ENCODE measurements around the gene KLHDC8A. TPM values are rescaled to one million over a fixed set of nuclear protein-coding genes. Genes with fewer than 3 reads are reported as not detected.

KLHDC8A gene
- total RNA-seq, 2 donors from 2014 or later = 0.38 to 0.53 TPM

GRCh38 chr1:205343431-205344065 is 13.2 kb downstream of the KLHDC8A start:
- TF ChIP-seq, protein P1, sequence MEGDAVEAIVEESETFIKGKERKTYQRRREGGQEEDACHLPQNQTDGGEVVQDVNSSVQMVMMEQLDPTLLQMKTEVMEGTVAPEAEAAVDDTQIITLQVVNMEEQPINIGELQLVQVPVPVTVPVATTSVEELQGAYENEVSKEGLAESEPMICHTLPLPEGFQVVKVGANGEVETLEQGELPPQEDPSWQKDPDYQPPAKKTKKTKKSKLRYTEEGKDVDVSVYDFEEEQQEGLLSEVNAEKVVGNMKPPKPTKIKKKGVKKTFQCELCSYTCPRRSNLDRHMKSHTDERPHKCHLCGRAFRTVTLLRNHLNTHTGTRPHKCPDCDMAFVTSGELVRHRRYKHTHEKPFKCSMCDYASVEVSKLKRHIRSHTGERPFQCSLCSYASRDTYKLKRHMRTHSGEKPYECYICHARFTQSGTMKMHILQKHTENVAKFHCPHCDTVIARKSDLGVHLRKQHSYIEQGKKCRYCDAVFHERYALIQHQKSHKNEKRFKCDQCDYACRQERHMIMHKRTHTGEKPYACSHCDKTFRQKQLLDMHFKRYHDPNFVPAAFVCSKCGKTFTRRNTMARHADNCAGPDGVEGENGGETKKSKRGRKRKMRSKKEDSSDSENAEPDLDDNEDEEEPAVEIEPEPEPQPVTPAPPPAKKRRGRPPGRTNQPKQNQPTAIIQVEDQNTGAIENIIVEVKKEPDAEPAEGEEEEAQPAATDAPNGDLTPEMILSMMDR (conservative IDR thresholded peaks at IDR 0.05) = peak; percentile 70
- H3K27ac Mint-ChIP-seq = no peak overlapping the region
- 6% methylated on average over 63 of the region's 63 CpGs; no CpG with 5 or more reads in 1 of the 2 experiments for WGBS, 2 experiments (ENCODE audit: insufficient coverage in 1 of 2, insufficient read length in 1 of 2)
- no peaks in the 10 kb centered on the region for H3K9me3 ChIP-seq (ENCODE audit: control insufficient read depth, low read length)
- H3K9ac ChIP-seq (ENCODE audit: extremely low read depth, low read length, poor library complexity, severe bottlenecking) = no peak overlapping the region
- peak overlapping the region; percentile 56 for H3K4me3 Mint-ChIP-seq
- DNase-seq = peak; percentile 89
- H3K27me3 Mint-ChIP-seq (ENCODE audit: insufficient read depth) = peaks cover 72% of the 10 kb centered on the region
- H3K27ac ChIP-seq (ENCODE audit: low read depth, low read length) = no peak overlapping the region
- H3K27me3 ChIP-seq (ENCODE audit: control insufficient read depth, insufficient read depth, low read length, poor library complexity, severe bottlenecking) = peaks cover 37% of the 10 kb centered on the region
- no peaks in the 10 kb centered on the region for H3K9me3 Mint-ChIP-seq
- no peaks in the 10 kb centered on the region for H3K36me3 ChIP-seq (ENCODE audit: control insufficient read depth, insufficient read depth, low read length)
- H3K4me1 ChIP-seq (ENCODE audit: control insufficient read depth, insufficient read depth, low read length) = peaks cover 5% of the 10 kb centered on the region
- H3K4me3 ChIP-seq (ENCODE audit: low read length) = peak overlapping the region; percentile 76
- no peaks in the 10 kb centered on the region for H3K36me3 Mint-ChIP-seq (ENCODE audit: low read depth)
- H3K4me1 Mint-ChIP-seq = peaks cover 15% of the 10 kb centered on the region

DNA sequence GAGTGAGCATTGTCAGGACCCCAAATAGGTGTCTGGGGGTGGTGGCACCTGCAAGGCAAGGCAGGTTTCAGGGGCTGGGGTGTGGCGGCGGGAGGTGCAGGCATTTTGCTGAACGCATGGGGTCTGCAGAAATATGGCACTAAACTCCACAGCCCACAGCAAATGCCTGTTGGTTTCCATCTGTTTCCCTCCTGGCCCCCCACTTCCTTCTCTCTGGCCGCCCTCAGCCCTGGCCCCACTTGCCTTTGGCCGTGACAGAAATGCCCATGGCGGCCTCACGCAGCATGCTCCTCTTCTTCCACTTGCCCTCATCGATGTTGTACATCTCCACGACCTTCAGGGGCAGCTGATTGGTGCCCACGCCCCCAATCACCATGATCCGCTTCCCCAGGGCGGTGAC is 13.7 kb downstream of the KLHDC8A start:
- Histone ChIP-seq H3K4me3 (ENCODE audit: low read length) (no peak overlapping the region), H3K36me3 (ENCODE audit: control insufficient read depth, insufficient read depth, low read length) (no peaks in the 10 kb centered on the region), H3K9ac (ENCODE audit: extremely low read depth, low read length, poor library complexity, severe bottlenecking) (no peak overlapping the region), H3K27me3 (ENCODE audit: control insufficient read depth, insufficient read depth, low read length, poor library complexity, severe bottlenecking) (peaks cover 37% of the 10 kb centered on the region), H3K9me3 (ENCODE audit: control insufficient read depth, low read length) (no peaks in the 10 kb centered on the region), H3K27ac (ENCODE audit: low read depth, low read length) (no peak overlapping the region), H3K4me1 (ENCODE audit: control insufficient read depth, insufficient read depth, low read length) (peaks cover 5% of the 10 kb centered on the region)
- H3K9me3 Mint-ChIP-seq = no peaks in the 10 kb centered on the region
- DNase-seq = no peak
- TF ChIP-seq, protein P1 (conservative IDR thresholded peaks at IDR 0.05) = no peak
- WGBS, 2 experiments (ENCODE audit: insufficient coverage in 1 of 2, insufficient read length in 1 of 2) = 85 to 100% methylated on average over 2 to 12 of the region's 12 CpGs
- H3K4me1 Mint-ChIP-seq = peaks cover 12% of the 10 kb centered on the region
- H3K4me3 Mint-ChIP-seq = peak overlapping the region; percentile 2
- H3K27ac Mint-ChIP-seq = no peak overlapping the region
- peaks cover 68% of the 10 kb centered on the region for H3K27me3 Mint-ChIP-seq (ENCODE audit: insufficient read depth)
- H3K36me3 Mint-ChIP-seq (ENCODE audit: low read depth) = no peaks in the 10 kb centered on the region

- TF ChIP-seq, protein P1 (conservative IDR thresholded peaks at IDR 0.05) = no peak
- peaks cover 36% of the 10 kb centered on the region for H3K27me3 ChIP-seq (ENCODE audit: control insufficient read depth, insufficient read depth, low read length, poor library complexity, severe bottlenecking)
Observed at GRCh38 chr1:205340676-205341075, 16.0 kb downstream of the KLHDC8A start.

More at GRCh38 chr1:205340676-205341075, 16.0 kb downstream of the KLHDC8A start:
- no peak overlapping the region for H3K9ac ChIP-seq (ENCODE audit: extremely low read depth, low read length, poor library complexity, severe bottlenecking)
- no peak overlapping the region for H3K4me3 Mint-ChIP-seq
- no peak for DNase-seq
- peaks cover 55% of the 10 kb centered on the region for H3K27me3 Mint-ChIP-seq (ENCODE audit: insufficient read depth)
- peaks cover 17% of the 10 kb centered on the region for H3K4me1 Mint-ChIP-seq
- WGBS, 2 experiments (ENCODE audit: insufficient coverage in 1 of 2, insufficient read length in 1 of 2) = 85 to 100% methylated on average over 1 of the region's 1 CpG
- H3K36me3 ChIP-seq (ENCODE audit: control insufficient read depth, insufficient read depth, low read length) = no peaks in the 10 kb centered on the region
- no peaks in the 10 kb centered on the region for H3K9me3 Mint-ChIP-seq
- no peak overlapping the region for H3K4me3 ChIP-seq (ENCODE audit: low read length)
- H3K27ac ChIP-seq (ENCODE audit: low read depth, low read length) = no peak overlapping the region
- H3K9me3 ChIP-seq (ENCODE audit: control insufficient read depth, low read length) = no peaks in the 10 kb centered on the region
- H3K36me3 Mint-ChIP-seq (ENCODE audit: low read depth) = no peaks in the 10 kb centered on the region
- H3K4me1 ChIP-seq (ENCODE audit: control insufficient read depth, insufficient read depth, low read length) = peaks cover 5% of the 10 kb centered on the region
- H3K27ac Mint-ChIP-seq = no peak overlapping the region
